ENCODE data around the gene SPHKAP. TPM values are rescaled to one million over a fixed set of nuclear protein-coding genes. Genes with fewer than 3 reads are reported as not detected.
"Not testable (repeated sequence)": the region's sequence is repeated elsewhere in the genome, so short reads cannot be mapped to it uniquely, and the experiment has no call there.

SPHKAP gene
- not detected in 2 replicates for total RNA-seq (2014; rRNA removed; shearing (Covaris generic); ENCODE audit: low replicate concordance)

- H3K36me3 ChIP-seq (ENCODE audit: insufficient read depth, low read length), result no peaks in the 10 kb centered on the region
- H4K20me1 ChIP-seq (ENCODE audit: insufficient read depth, low read depth, low read length), result no peaks in the 10 kb centered on the region
- H3K4me3 ChIP-seq (ENCODE audit: low read length), result no peak within 1 kb of the TSS
- H3K4me2 ChIP-seq (ENCODE audit: low read depth, low read length, poor library complexity, severe bottlenecking), result no peak within 1 kb of the TSS
- H2AFZ ChIP-seq (ENCODE audit: low read length), result no peak within 1 kb of the TSS
- H3K4me1 ChIP-seq (ENCODE audit: low read length), result no peaks in the 10 kb centered on the region
- DNase-seq, result no peak
- no peak within 1 kb of the TSS for H3K27ac ChIP-seq (ENCODE audit: low read length)
- H3K9me3 ChIP-seq (ENCODE audit: low read length), result no peaks in the 10 kb centered on the region; the same call in 1 of the 2 replicates
- no peaks in the 10 kb centered on the region for H3K9me2 ChIP-seq (replicated peaks; ENCODE audit: insufficient read depth, low read length)
- H3K27me3 ChIP-seq (ENCODE audit: low read length), result no peaks in the 10 kb centered on the region
- no peak within 1 kb of the TSS for H3K9ac ChIP-seq (ENCODE audit: low read length)
- no peaks in the 10 kb centered on the region for H3K79me2 ChIP-seq (ENCODE audit: low read length)
Observed at GRCh38 chr2:228181098-228182019, at the start of gene SPHKAP. SPHKAP (minus strand) TSS chr2:228181687; CDS start chr2:228181598, 89 bp downstream.

GRCh38 chr2:228227466-228227865, 46.0 kb upstream of the SPHKAP start:
- no peaks in the 10 kb centered on the region for H3K27me3 ChIP-seq (ENCODE audit: low read length)
- H3K9me2 ChIP-seq (replicated peaks; ENCODE audit: insufficient read depth, low read length), result no peaks in the 10 kb centered on the region
- H3K4me3 ChIP-seq (ENCODE audit: low read length), result no peak overlapping the region
- no peaks in the 10 kb centered on the region for H3K36me3 ChIP-seq (ENCODE audit: insufficient read depth, low read length)
- no peaks in the 10 kb centered on the region for H3K79me2 ChIP-seq (ENCODE audit: low read length)
- H3K4me1 ChIP-seq (ENCODE audit: low read length), result no peaks in the 10 kb centered on the region
- H2AFZ ChIP-seq (ENCODE audit: low read length), result no peak overlapping the region
- H4K20me1 ChIP-seq (ENCODE audit: insufficient read depth, low read depth, low read length), result no peaks in the 10 kb centered on the region
- H3K9me3 ChIP-seq (ENCODE audit: low read length), result no peaks in the 10 kb centered on the region
- no peak overlapping the region for H3K27ac ChIP-seq (ENCODE audit: low read length)
- H3K4me2 ChIP-seq (ENCODE audit: low read depth, low read length, poor library complexity, severe bottlenecking), result no peak overlapping the region
- H3K9ac ChIP-seq (ENCODE audit: low read length), result no peak overlapping the region
- DNase-seq, result no peak

GRCh38 chr2:228224410-228224809, 42.9 kb upstream of the SPHKAP start:
- H3K4me2 ChIP-seq (ENCODE audit: low read depth, low read length, poor library complexity, severe bottlenecking), result no peak overlapping the region
- no peak for DNase-seq
- no peaks in the 10 kb centered on the region for H4K20me1 ChIP-seq (ENCODE audit: insufficient read depth, low read depth, low read length)
- H3K4me3 ChIP-seq (ENCODE audit: low read length), result no peak overlapping the region
- no peak overlapping the region for H3K9ac ChIP-seq (ENCODE audit: low read length)
- no peaks in the 10 kb centered on the region for H3K36me3 ChIP-seq (ENCODE audit: insufficient read depth, low read length)
- no peaks in the 10 kb centered on the region for H3K27me3 ChIP-seq (ENCODE audit: low read length)
- no peaks in the 10 kb centered on the region for H3K9me3 ChIP-seq (ENCODE audit: low read length)
- H3K4me1 ChIP-seq (ENCODE audit: low read length), result no peaks in the 10 kb centered on the region
- no peak overlapping the region for H3K27ac ChIP-seq (ENCODE audit: low read length)
- H3K79me2 ChIP-seq (ENCODE audit: low read length), result no peaks in the 10 kb centered on the region
- no peak overlapping the region for H2AFZ ChIP-seq (ENCODE audit: low read length)
- no peaks in the 10 kb centered on the region for H3K9me2 ChIP-seq (replicated peaks; ENCODE audit: insufficient read depth, low read length)

- H3K4me3 ChIP-seq (ENCODE audit: low read length); H3K79me2 ChIP-seq (ENCODE audit: low read length); H3K36me3 ChIP-seq (ENCODE audit: insufficient read depth, low read length); DNase-seq; H3K4me1 ChIP-seq (ENCODE audit: low read length); H3K9me3 ChIP-seq (ENCODE audit: low read length); H3K27ac ChIP-seq (ENCODE audit: low read length); H4K20me1 ChIP-seq (ENCODE audit: insufficient read depth, low read depth, low read length); H3K4me2 ChIP-seq (ENCODE audit: low read depth, low read length, poor library complexity, severe bottlenecking); H3K9me2 ChIP-seq (replicated peaks; ENCODE audit: insufficient read depth, low read length); H2AFZ ChIP-seq (ENCODE audit: low read length); H3K9ac ChIP-seq (ENCODE audit: low read length); H3K27me3 ChIP-seq (ENCODE audit: low read length): not testable (repeated sequence)
Observed at GRCh38 chr2:228218593-228218992, 37.1 kb upstream of the SPHKAP start.

- Histone ChIP-seq H3K36me3 (ENCODE audit: insufficient read depth, low read length) (no peaks in the 10 kb centered on the region), H3K27me3 (ENCODE audit: low read length) (no peaks in the 10 kb centered on the region), H3K4me1 (ENCODE audit: low read length) (no peaks in the 10 kb centered on the region), H3K27ac (ENCODE audit: low read length) (no peak overlapping the region), H3K79me2 (ENCODE audit: low read length) (no peaks in the 10 kb centered on the region), H2AFZ (ENCODE audit: low read length) (no peak overlapping the region), H3K4me2 (ENCODE audit: low read depth, low read length, poor library complexity, severe bottlenecking) (no peak overlapping the region), H3K4me3 (ENCODE audit: low read length) (no peak overlapping the region), H4K20me1 (ENCODE audit: insufficient read depth, low read depth, low read length) (no peaks in the 10 kb centered on the region), H3K9me3 (ENCODE audit: low read length) (no peaks in the 10 kb centered on the region), H3K9ac (ENCODE audit: low read length) (no peak overlapping the region), H3K9me2 (replicated peaks; ENCODE audit: insufficient read depth, low read length) (no peaks in the 10 kb centered on the region)
- DNase-seq, result no peak
Observed at GRCh38 chr2:228197504-228197903, 16.0 kb upstream of the SPHKAP start.

- no peak overlapping the region for H3K4me3 ChIP-seq (ENCODE audit: low read length)
Observed at GRCh38 chr2:228180181-228181097, 1.0 kb downstream of the SPHKAP start.

GRCh38 chr2:228167290-228167689, 14.2 kb downstream of the SPHKAP start:
- Histone ChIP-seq H3K27ac (ENCODE audit: low read length) (no peak overlapping the region), H3K27me3 (ENCODE audit: low read length) (no peaks in the 10 kb centered on the region), H3K36me3 (ENCODE audit: insufficient read depth, low read length) (no peaks in the 10 kb centered on the region), H3K9me3 (ENCODE audit: low read length) (no peaks in the 10 kb centered on the region), H3K79me2 (ENCODE audit: low read length) (no peaks in the 10 kb centered on the region), H4K20me1 (ENCODE audit: insufficient read depth, low read depth, low read length) (no peaks in the 10 kb centered on the region), H3K9me2 (replicated peaks; ENCODE audit: insufficient read depth, low read length) (no peaks in the 10 kb centered on the region), H3K9ac (ENCODE audit: low read length) (no peak overlapping the region), H3K4me2 (ENCODE audit: low read depth, low read length, poor library complexity, severe bottlenecking) (no peak overlapping the region), H3K4me3 (ENCODE audit: low read length) (no peak overlapping the region), H3K4me1 (ENCODE audit: low read length) (no peaks in the 10 kb centered on the region), H2AFZ (ENCODE audit: low read length) (no peak overlapping the region)
- no peak for DNase-seq

More at GRCh38 chr2:228180181-228181097, 1.0 kb downstream of the SPHKAP start:
- H3K27ac ChIP-seq (ENCODE audit: low read length), result no peak overlapping the region
- H3K27me3 ChIP-seq (ENCODE audit: low read length), result no peaks in the 10 kb centered on the region
- H3K9ac ChIP-seq (ENCODE audit: low read length), result no peak overlapping the region
- H4K20me1 ChIP-seq (ENCODE audit: insufficient read depth, low read depth, low read length), result no peaks in the 10 kb centered on the region
- H3K9me2 ChIP-seq (replicated peaks; ENCODE audit: insufficient read depth, low read length), result no peaks in the 10 kb centered on the region
- DNase-seq, result no peak
- no peaks in the 10 kb centered on the region for H3K79me2 ChIP-seq (ENCODE audit: low read length)
- H2AFZ ChIP-seq (ENCODE audit: low read length), result no peak overlapping the region
- no peak overlapping the region for H3K4me2 ChIP-seq (ENCODE audit: low read depth, low read length, poor library complexity, severe bottlenecking)
- H3K9me3 ChIP-seq (ENCODE audit: low read length), result no peaks in the 10 kb centered on the region; the same call in 1 of the 2 replicates
- H3K36me3 ChIP-seq (ENCODE audit: insufficient read depth, low read length), result no peaks in the 10 kb centered on the region
- no peaks in the 10 kb centered on the region for H3K4me1 ChIP-seq (ENCODE audit: low read length)

- Histone ChIP-seq H3K36me3 (ENCODE audit: insufficient read depth, low read length) (no peaks in the 10 kb centered on the region), H4K20me1 (ENCODE audit: insufficient read depth, low read depth, low read length) (no peaks in the 10 kb centered on the region), H3K4me1 (ENCODE audit: low read length) (no peaks in the 10 kb centered on the region), H3K27me3 (ENCODE audit: low read length) (no peaks in the 10 kb centered on the region), H3K4me2 (ENCODE audit: low read depth, low read length, poor library complexity, severe bottlenecking) (no peak overlapping the region), H3K79me2 (ENCODE audit: low read length) (no peaks in the 10 kb centered on the region), H3K27ac (ENCODE audit: low read length) (no peak overlapping the region), H3K9me2 (replicated peaks; ENCODE audit: insufficient read depth, low read length) (no peaks in the 10 kb centered on the region), H3K9me3 (ENCODE audit: low read length) (no peaks in the 10 kb centered on the region), H3K9ac (ENCODE audit: low read length) (no peak overlapping the region), H3K4me3 (ENCODE audit: low read length) (no peak overlapping the region), H2AFZ (ENCODE audit: low read length) (no peak overlapping the region)
- DNase-seq, result no peak
Observed at GRCh38 chr2:228164718-228165117, 16.8 kb downstream of the SPHKAP start.
